HPDE6-E6E7 (cell line): Measurements from ENCODE around the gene CACNA1C.

ENCODE experiments used
- DNase-seq: peaks from one replicate; pipeline ENCODE4 v3.0.0; 2011; ENCODE audit warnings: missing footprints; ENCODE audit errors: extremely low spot score

CACNA1C gene

GRCh38 chr12:2645460-2645859 is 592.7 kb downstream of the CACNA1C start:
- DNase-seq, result no peak

GRCh38 chr12:2646341-2646740 is 593.6 kb downstream of the CACNA1C start:
- no peak for DNase-seq

DNA sequence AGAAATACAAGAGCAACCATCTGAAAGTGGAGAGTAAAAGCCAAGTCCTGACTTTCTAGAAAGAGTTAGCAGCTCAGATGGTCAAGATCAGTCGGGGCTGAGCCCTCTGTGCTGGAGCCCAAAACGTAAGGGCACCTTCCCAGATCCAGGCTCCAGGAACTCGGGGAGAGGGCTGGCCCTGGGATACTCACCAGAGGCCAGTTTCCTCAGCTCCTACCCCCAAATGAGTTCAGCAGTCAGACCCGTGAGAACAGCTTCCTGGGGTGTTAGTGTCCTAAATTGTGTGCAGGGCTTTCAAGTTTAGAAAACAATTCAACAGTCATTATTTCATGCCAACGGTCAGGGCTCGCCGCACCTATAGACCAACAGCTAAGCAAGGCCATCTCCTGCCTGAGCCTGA is 594.4 kb downstream of the CACNA1C start:
- no peak for DNase-seq

DNA sequence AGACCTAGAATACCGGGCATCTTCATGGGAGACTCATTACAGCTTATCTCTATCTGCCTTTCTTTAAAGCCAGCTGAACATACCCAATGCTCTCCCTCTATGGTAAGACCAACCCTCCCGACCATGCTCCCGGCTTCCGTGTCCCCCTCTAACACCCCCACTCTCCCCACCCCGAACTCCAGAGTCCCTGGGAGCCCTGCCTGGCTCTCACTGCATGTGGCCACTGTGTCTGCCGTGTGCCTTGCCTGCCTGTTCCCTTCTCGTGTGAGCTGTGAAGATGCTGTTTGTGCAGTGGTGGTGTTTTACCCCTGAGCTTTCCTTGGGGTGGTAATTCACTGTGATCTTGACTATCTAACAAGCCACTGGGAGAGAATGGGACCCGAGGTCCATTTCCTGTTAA is 595.6 kb downstream of the CACNA1C start:
- no peak for DNase-seq

DNA sequence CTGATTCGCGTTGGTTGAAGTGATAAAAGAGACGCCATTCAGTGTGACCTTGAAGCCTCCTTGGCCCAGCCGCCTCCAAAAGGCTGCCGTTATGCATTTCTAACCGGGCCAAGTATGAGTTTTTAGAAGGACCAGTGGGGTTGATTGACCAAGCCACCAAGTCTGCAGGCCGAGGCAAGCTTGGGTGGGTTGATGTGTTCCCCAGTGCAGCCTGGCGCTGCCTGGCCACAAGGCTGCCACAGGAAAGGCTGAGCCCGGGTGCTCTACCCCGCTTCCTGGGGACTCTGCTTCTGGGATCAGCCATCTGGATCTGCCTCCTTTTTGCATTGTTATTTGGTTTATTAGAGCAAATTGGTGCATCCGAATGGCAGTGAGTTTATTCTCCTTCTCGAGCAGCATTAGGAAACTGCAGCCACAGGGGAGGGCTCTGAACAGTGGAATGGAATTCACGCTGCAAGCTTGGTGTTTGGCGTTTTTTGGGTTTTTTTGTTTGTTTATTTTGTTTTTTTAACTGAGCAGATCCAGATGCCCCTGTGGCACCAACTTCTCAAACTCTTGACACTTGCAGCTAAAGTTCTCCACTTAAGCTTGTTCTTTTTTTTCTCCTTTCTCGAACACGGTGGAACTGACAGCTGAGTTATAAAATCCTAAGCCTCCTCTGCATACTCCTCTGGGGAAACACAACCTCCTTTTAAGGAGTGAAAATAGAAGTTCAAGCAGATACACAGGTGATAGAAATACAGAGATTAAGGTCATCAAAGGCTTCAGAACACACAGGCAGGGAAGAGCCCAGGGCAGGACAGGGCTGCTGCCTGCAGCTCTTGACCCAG is 596.6 kb downstream of the CACNA1C start:
- no peak for DNase-seq

- no peak for DNase-seq
These were observed 597.7 kb downstream of the CACNA1C start for GRCh38 chr12:2650261-2651067.

- no peak for DNase-seq
These were observed 598.5 kb downstream of the CACNA1C start for GRCh38 chr12:2651068-2651965.

- no peak for DNase-seq
These were observed 599.2 kb downstream of the CACNA1C start for GRCh38 chr12:2652011-2652400.

DNA sequence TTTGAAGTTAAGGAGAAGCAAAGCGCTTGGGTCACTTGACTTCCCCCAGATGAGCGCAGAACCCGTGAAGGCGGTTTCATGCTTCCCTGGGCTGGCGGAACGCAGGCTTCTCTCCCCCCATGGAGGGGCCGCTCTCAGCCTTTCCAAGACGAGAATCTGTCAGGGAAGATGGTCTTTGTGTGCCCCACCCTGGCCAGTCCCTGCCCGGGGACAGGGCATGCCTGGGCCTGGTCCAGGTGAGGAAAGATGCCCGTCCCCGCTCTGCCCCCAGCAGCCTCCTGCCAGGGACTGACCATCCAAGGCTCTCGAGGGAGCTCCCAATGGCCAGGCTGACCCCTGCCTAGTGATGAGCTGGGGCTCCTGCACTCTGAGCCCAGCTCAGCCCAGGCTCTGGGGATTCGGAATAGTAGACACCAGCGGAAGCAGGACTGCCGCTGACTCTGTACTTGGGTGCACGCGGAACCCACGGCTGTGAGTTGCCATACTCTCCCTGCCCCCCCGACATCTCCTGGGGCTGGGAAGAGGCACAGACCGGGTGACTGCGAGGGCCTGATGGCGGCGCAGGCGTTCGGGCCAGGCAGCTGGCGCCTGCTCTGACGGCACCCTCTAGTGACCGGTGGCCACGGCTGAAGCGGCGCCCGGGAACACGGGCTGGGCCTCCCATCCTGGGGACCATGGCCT is 599.8 kb downstream of the CACNA1C start:
- DNase-seq, result no peak

- DNase-seq, result no peak
These were observed 600.7 kb downstream of the CACNA1C start for GRCh38 chr12:2653461-2653965.

GRCh38 chr12:2654311-2654710 is 601.5 kb downstream of the CACNA1C start:
- DNase-seq, result no peak

GRCh38 chr12:2654741-2655140 is 602.0 kb downstream of the CACNA1C start:
- DNase-seq, result no peak

DNA sequence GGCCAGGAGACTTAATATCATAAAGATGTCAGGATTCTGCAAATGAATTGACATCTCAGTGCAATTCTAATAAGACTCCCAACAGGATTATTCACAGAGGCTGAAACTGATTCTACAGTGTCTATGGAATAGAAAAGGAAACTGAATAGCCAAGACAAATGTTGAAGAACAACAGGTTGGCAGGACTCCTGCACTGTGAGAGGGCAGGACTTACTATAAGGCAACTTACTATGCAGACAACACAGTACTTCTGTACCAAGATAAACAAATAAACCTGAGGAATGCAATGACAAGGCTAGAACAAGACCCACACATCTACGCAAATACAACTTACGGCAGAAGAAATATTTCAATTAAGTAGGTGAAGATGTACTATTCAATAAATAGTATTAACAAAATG is 609.7 kb downstream of the CACNA1C start:
- no peak for DNase-seq

- no peak for DNase-seq
These were observed 612.2 kb downstream of the CACNA1C start for GRCh38 chr12:2664721-2665577.

- no peak for DNase-seq
These were observed 613.6 kb downstream of the CACNA1C start for GRCh38 chr12:2666411-2666810.

GRCh38 chr12:2666846-2667245 is 614.1 kb downstream of the CACNA1C start:
- no peak for DNase-seq

GRCh38 chr12:2667716-2668440 is 615.1 kb downstream of the CACNA1C start:
- no peak for DNase-seq

- no peak for DNase-seq
These were observed 616.0 kb downstream of the CACNA1C start for GRCh38 chr12:2668816-2669215.

DNA sequence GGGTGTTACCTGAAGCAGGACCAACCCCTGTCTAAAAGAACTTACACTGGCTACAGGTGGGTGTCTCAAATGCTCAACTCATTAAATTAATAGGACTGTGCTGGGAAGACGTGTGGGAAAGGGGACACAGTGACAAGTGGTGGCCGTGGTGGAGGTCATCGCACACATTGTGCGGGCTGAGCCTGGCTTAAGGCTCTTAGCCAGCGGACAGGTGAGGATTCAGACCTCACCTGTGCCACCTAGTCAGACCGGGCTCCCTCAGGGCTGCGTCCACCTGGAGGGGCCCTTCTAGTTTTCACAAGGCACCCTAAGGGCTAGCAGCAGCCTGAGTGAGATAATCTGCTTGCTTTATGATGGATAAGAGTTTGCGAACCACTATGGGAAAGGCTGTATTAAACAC is 616.8 kb downstream of the CACNA1C start:
- no peak for DNase-seq

DNA sequence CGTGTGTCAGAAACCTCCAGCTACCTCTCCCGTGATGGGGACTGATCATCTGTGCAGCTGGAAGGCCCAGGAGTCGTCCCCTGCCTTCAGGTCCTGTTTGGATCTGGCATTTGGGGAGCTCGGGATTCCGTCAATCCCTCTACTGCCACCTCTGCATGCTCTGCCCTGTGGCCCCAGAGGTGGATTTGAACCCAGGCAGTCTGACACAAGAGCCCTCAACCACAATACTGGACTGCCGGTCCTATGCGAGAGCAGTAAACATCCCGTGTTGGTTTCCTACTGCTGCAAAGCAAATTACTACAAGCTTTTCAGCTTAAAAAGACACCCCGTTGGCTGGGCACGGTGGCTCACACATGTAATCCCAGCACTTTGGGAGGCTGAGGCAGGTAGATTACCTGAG is 620.1 kb downstream of the CACNA1C start:
- no peak for DNase-seq
